GM23338 (cell line): ENCODE measurements around the gene ARL4A. TPM values are rescaled to one million over a fixed set of nuclear protein-coding genes. Genes with fewer than 3 reads are reported as not detected.

Source experiments
- ATAC-seq: fragments of 200-7000 bp; cut with Tn5 transposase; 3 replicates; pipeline ENCODE4 v1.9.1; 2020
- DNase-seq: peaks from one replicate; pipeline ENCODE4 v3.0.0-alpha.2; 2015; ENCODE audit warnings: low spot score
- H2AFZ ChIP-seq: fragments of 200-600 bp; sonication (generic); 2 replicates; pipeline ENCODE4 v1.8.0; 2016; ENCODE audit warnings: antibody characterized with exemption, mild to moderate bottlenecking, moderate library complexity
- H3F3A ChIP-seq: fragments of 200-600 bp; sonication (generic); replicated peaks from 2 replicates; pipeline ENCODE4 v1.8.0; 2017; ENCODE audit warnings: antibody characterized with exemption, mixed run types, low read depth
- H3K27ac ChIP-seq: fragments of 200-600 bp; sonication (generic); 2 replicates; pipeline ENCODE4 v1.6.1; 2016; ENCODE audit warnings: low read depth
- H3K27me3 ChIP-seq: fragments of 200-600 bp; sonication (generic); 2 replicates; pipeline ENCODE4 v1.8.0; 2016; ENCODE audit warnings: mild to moderate bottlenecking, mixed run types, moderate library complexity; ENCODE audit not compliant: insufficient read depth
- H3K36me3 ChIP-seq: fragments of 200-600 bp; sonication (generic); 2 replicates; pipeline ENCODE4 v1.8.0; 2016; ENCODE audit warnings: mild to moderate bottlenecking; ENCODE audit not compliant: insufficient read depth
- H3K4me1 ChIP-seq: fragments of 200-600 bp; sonication (generic); 2 replicates; pipeline ENCODE4 v1.8.0; 2016; ENCODE audit warnings: mild to moderate bottlenecking, moderate library complexity; ENCODE audit not compliant: insufficient read depth
- H3K4me2 ChIP-seq: fragments of 200-600 bp; sonication (generic); 2 replicates; pipeline ENCODE4 v1.7.1; 2017; ENCODE audit warnings: mixed run types
- H3K4me3 ChIP-seq: fragments of 200-600 bp; sonication (generic); 2 replicates; pipeline ENCODE4 v1.6.1; 2016; ENCODE audit warnings: mixed run types
- H3K79me2 ChIP-seq: fragments of 200-600 bp; sonication (generic); replicated peaks from 2 replicates; pipeline ENCODE4 v1.8.0; 2017; ENCODE audit warnings: mild to moderate bottlenecking; ENCODE audit not compliant: insufficient read depth
- H3K9me2 ChIP-seq: fragments of 200-600 bp; sonication (generic); 2 replicates; pipeline ENCODE4 v1.8.0; 2017; ENCODE audit not compliant: insufficient read depth
- H4K20me1 ChIP-seq: fragments of 200-600 bp; sonication (generic); replicated peaks from 2 replicates; pipeline ENCODE4 v1.8.0; 2017; ENCODE audit warnings: mild to moderate bottlenecking; ENCODE audit not compliant: insufficient read depth
- H3K27ac Mint-ChIP-seq: 2 replicates; pipeline ENCODE4 v1.8.0; 2020; ENCODE audit warnings: inconsistent platforms, mild to moderate bottlenecking, moderate library complexity, mixed read lengths
- H3K27me3 Mint-ChIP-seq: 3 replicates; pipeline ENCODE4 v1.8.0; 2022; ENCODE audit warnings: low read depth, mild to moderate bottlenecking, moderate library complexity, mixed read lengths, inconsistent platforms; ENCODE audit not compliant: insufficient read depth, poor library complexity
- H3K36me3 Mint-ChIP-seq: 3 replicates; pipeline ENCODE4 v1.8.0; 2021; ENCODE audit warnings: low read depth, mild to moderate bottlenecking, inconsistent platforms, moderate library complexity, mixed read lengths
- H3K4me1 Mint-ChIP-seq: 3 replicates; pipeline ENCODE4 v1.8.0; 2020; ENCODE audit warnings: mild to moderate bottlenecking, inconsistent platforms, mixed read lengths
- H3K4me3 Mint-ChIP-seq: 3 replicates; pipeline ENCODE4 v1.8.0; 2021; ENCODE audit warnings: moderate library complexity, mild to moderate bottlenecking, inconsistent platforms, mixed read lengths
- H3K9me3 Mint-ChIP-seq: 3 replicates; pipeline ENCODE4 v1.8.0; 2020; ENCODE audit warnings: moderate library complexity, mild to moderate bottlenecking, inconsistent platforms, mixed read lengths
- CREB1 ChIP-seq: fragments of 250-450 bp; sonication (Bioruptor Pico); IDR thresholded peaks from 2 replicates; pipeline ENCODE4 v1.5.0; 2020; ENCODE audit warnings: low read depth, mild to moderate bottlenecking, moderate library complexity
- CTCF ChIP-seq, 2 experiments: fragments of 200-600 bp in 1 of 2; sonication (generic) in 1 of 2; conservative IDR thresholded peaks; 2 replicates each; pipeline versions ENCODE4 v1.5.1 to v1.6.1; 2016 to 2017; ENCODE audit warnings: antibody characterized with exemption in 2 of 2, low read depth in 2 of 2, mild to moderate bottlenecking in 2 of 2, moderate library complexity in 1 of 2
- ETS1 ChIP-seq: IDR thresholded peaks from 2 replicates; pipeline ENCODE4 v1.6.1; 2016; ENCODE audit warnings: antibody characterized with exemption
- EZH2 ChIP-seq: fragments of 200-600 bp; sonication (generic); IDR thresholded peaks from one replicate; pipeline ENCODE4 v1.8.0; 2017; ENCODE audit warnings: antibody characterized with exemption, mild to moderate bottlenecking, low read depth; ENCODE audit not compliant: unreplicated experiment
- EZH2phosphoT487 ChIP-seq: fragments of 200-600 bp; sonication (generic); IDR thresholded peaks from one replicate; pipeline ENCODE4 v1.8.1; 2018; ENCODE audit warnings: antibody characterized with exemption; ENCODE audit not compliant: unreplicated experiment
- JUNB ChIP-seq: IDR thresholded peaks from one replicate; pipeline ENCODE4 v1.6.1; 2016; ENCODE audit warnings: antibody characterized with exemption; ENCODE audit not compliant: unreplicated experiment
- NANOG ChIP-seq: IDR thresholded peaks from 2 replicates; pipeline ENCODE4 v1.6.1; 2016; ENCODE audit warnings: antibody characterized with exemption, borderline replicate concordance
- POLR2AphosphoS5 ChIP-seq: IDR thresholded peaks from 2 replicates; pipeline ENCODE4 v1.6.1; 2016; ENCODE audit warnings: antibody characterized with exemption, low read depth
- REST ChIP-seq: IDR thresholded peaks from one replicate; pipeline ENCODE4 v1.6.1; 2018; ENCODE audit warnings: antibody characterized with exemption; ENCODE audit not compliant: unreplicated experiment
- STAT1 ChIP-seq: IDR thresholded peaks from one replicate; pipeline ENCODE4 v1.6.1; 2016; ENCODE audit warnings: antibody characterized with exemption; ENCODE audit not compliant: unreplicated experiment
- ZNF114 ChIP-seq: fragments of 250-450 bp; sonication (Bioruptor Pico); IDR thresholded peaks from 2 replicates; pipeline ENCODE4 v1.5.0; 2020; ENCODE audit warnings: mild to moderate bottlenecking, moderate library complexity
- ZNF331 ChIP-seq: fragments of 250-450 bp; sonication (Bioruptor Pico); IDR thresholded peaks from 2 replicates; pipeline ENCODE4 v1.5.0; 2020; ENCODE audit warnings: low read depth, mild to moderate bottlenecking, moderate library complexity
- ZNF462 ChIP-seq: fragments of 250-450 bp; sonication (Bioruptor Pico); IDR thresholded peaks from 2 replicates; pipeline ENCODE4 v1.5.0; 2020; ENCODE audit warnings: mild to moderate bottlenecking, moderate library complexity
- polyA plus RNA-seq: library from polyadenylated mRNA; unstranded; fragments of >200 nt; fragmentation: Nextera tagmentation; extraction: Ambion mirVana; gene quantifications from 2 replicates; pipeline ENCODE4 v1.2.1, GENCODE V29; 2016
- total RNA-seq: library from RNA; depleted of rRNA; stranded (reverse); fragments of >200 nt; shearing (Covaris generic); gene quantifications from 2 replicates; pipeline ENCODE4 v1.2.3, GENCODE V29; 2014

ARL4A gene
- total and polyA plus RNA-seq, 2 experiments from 2014 or later: 48.9 to 82.5 TPM

GRCh38 chr7:12735923-12736322 is 48.5 kb downstream of the ARL4A start:
- ATAC-seq (no peak), DNase-seq (no peak)
- Histone ChIP-seq H3K9me2 (no peaks in the 10 kb centered on the region), H3F3A (no peaks in the 10 kb centered on the region), H3K27ac (no peak overlapping the region), H3K79me2 (no peaks in the 10 kb centered on the region), H3K4me1 (peaks cover 6% of the 10 kb centered on the region; the same call in 1 of the 2 replicates), H3K27me3 (no peaks in the 10 kb centered on the region), H3K4me3 (no peak overlapping the region), H3K36me3 (no peaks in the 10 kb centered on the region), H3K4me2 (no peak overlapping the region), H4K20me1 (no peaks in the 10 kb centered on the region), H2AFZ (no peak overlapping the region)
- Mint-ChIP-seq H3K4me3 (no peak overlapping the region), H3K9me3 (no peaks in the 10 kb centered on the region), H3K36me3 (no peaks in the 10 kb centered on the region), H3K4me1 (peaks cover 4% of the 10 kb centered on the region), H3K27ac (no peak overlapping the region), H3K27me3 (peaks cover 2% of the 10 kb centered on the region)
- TF ChIP-seq NANOG (no peak), ZNF114 (CRISPR knock-in tag) (no peak), REST (no peak), POLR2AphosphoS5 (no peak), ZNF462 (CRISPR knock-in tag) (no peak), JUNB (no peak), STAT1 (no peak), CTCF (conservative IDR thresholded peaks at IDR 0.05; ENCODE audit: low read depth in 2 of 2) (no peak), ETS1 (no peak), CREB1 (no peak), EZH2 (no peak), EZH2phosphoT487 (no peak), ZNF331 (CRISPR knock-in tag) (no peak)
